ENCODE results near the gene TPRN. TPM values are rescaled to one million over a fixed set of nuclear protein-coding genes. Genes with fewer than 3 reads are reported as not detected.

TPRN gene
- total RNA-seq, 1 donor from 2014 or later = 19.8 TPM

DNA sequence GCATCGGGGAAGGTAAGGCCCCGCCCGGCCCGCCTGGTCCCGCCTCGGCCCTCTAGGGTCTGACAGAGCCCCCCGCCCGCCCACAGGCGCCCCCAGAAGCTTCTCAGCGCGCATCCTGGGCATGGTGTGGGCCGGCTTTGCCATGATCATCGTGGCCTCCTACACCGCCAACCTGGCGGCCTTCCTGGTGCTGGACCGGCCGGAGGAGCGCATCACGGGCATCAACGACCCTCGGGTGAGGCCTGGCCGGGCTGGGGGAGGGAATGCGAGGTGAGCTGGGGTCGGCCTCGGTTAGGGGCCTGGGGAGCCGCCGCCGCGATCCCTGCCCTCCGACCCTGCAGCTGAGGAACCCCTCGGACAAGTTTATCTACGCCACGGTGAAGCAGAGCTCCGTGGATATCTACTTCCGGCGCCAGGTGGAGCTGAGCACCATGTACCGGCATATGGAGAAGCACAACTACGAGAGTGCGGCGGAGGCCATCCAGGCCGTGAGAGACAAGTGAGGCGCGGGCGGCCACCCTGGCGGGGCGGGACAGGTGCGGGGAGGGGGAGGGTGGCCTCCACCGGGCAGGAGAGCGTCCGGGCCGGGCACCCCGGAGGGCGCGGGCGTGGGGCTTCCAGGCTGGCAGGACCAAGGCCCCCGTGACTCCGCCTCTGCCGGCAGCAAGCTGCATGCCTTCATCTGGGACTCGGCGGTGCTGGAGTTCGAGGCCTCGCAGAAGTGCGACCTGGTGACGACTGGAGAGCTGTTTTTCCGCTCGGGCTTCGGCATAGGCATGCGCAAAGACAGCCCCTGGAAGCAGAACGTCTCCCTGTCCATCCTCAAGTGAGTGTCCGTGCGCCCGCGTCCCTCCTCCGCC lies 37.8 kb downstream of the TPRN start:
- no peak for DNase-seq (ENCODE audit: extremely low spot score, unreplicated experiment)
- TF ChIP-seq, protein P1, sequence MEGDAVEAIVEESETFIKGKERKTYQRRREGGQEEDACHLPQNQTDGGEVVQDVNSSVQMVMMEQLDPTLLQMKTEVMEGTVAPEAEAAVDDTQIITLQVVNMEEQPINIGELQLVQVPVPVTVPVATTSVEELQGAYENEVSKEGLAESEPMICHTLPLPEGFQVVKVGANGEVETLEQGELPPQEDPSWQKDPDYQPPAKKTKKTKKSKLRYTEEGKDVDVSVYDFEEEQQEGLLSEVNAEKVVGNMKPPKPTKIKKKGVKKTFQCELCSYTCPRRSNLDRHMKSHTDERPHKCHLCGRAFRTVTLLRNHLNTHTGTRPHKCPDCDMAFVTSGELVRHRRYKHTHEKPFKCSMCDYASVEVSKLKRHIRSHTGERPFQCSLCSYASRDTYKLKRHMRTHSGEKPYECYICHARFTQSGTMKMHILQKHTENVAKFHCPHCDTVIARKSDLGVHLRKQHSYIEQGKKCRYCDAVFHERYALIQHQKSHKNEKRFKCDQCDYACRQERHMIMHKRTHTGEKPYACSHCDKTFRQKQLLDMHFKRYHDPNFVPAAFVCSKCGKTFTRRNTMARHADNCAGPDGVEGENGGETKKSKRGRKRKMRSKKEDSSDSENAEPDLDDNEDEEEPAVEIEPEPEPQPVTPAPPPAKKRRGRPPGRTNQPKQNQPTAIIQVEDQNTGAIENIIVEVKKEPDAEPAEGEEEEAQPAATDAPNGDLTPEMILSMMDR (IDR thresholded peaks at IDR 0.05) = no peak
- Mint-ChIP-seq H3K4me1 (ENCODE audit: unreplicated experiment) (peaks cover 3% of the 10 kb centered on the region), H3K4me3 (ENCODE audit: unreplicated experiment) (no peak overlapping the region), H3K27ac (ENCODE audit: unreplicated experiment) (no peak overlapping the region), H3K36me3 (ENCODE audit: unreplicated experiment) (no peaks in the 10 kb centered on the region), H3K27me3 (ENCODE audit: unreplicated experiment) (peaks cover 26% of the 10 kb centered on the region), H3K9me3 (ENCODE audit: unreplicated experiment) (no peaks in the 10 kb centered on the region)

DNA sequence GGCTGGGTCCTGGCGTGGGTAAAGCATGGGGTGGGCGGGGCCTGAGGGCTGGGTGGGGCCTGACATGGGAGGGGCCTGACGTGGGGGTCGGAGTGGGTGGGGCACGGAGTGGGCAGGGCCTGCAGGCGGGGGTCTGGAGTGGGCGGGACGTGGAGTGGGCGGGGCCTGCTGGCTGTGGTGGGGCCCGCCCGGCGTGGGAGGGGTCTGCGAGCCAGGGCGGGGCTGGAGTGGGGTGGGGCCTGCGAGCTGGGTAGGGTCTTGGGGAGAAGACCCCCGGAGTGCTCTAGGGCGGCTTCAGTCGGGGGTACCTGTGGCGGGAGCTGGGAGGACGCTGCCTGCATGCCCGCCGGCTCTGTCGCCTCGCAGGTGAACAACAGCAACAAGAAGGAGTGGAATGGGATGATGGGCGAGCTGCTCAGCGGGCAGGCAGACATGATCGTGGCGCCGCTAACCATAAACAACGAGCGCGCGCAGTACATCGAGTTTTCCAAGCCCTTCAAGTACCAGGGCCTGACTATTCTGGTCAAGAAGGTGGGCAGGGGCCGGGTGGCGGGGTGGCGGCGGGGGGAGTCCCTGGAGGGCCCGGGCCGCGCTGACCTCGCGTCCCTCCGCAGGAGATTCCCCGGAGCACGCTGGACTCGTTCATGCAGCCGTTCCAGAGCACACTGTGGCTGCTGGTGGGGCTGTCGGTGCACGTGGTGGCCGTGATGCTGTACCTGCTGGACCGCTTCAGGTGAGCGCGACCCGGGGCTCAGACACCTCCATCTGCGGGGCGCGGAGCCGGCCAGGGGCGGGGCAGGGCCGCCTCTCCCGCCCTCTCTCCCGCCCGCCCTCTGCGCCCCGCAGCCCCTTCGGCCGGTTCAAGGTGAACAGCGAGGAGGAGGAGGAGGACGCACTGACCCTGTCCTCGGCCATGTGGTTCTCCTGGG lies 38.7 kb downstream of the TPRN start:
- H3K27me3 Mint-ChIP-seq (ENCODE audit: unreplicated experiment) = peaks cover 26% of the 10 kb centered on the region

DNA sequence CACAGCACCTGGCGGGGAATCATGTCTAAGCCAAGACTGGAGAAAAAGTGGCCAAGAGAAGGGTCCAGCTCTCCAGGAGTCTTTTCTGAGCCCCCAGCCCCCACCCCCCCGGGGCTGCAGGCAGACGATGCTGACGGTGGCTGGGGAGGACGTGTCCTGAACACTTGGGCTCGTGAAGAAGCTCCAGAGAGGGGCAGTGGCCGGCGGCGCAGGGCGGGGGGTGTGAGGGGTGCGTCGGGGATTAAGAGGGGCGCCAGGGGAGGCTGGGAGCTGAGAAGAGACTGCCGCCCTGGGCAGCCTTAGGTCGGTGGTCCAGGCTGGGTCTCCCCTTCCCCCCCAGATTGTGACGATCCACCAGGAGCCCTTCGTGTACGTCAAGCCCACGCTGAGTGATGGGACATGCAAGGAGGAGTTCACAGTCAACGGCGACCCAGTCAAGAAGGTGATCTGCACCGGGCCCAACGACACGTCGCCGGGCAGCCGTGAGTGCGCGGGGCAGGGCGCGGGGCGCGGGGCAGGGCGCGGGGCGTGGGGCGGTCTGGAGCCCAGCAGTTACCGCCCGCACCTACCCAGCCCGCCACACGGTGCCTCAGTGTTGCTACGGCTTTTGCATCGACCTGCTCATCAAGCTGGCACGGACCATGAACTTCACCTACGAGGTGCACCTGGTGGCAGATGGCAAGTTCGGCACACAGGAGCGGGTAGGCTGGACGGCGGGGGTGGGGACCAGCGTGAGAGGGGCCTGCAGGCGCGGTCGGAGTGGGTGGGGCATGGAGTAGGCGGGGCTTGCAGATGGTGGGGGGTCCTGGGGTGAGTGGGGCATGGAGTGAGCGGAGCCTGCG lies 39.6 kb downstream of the TPRN start:
- Mint-ChIP-seq H3K4me3 (ENCODE audit: unreplicated experiment) (no peak overlapping the region), H3K9me3 (ENCODE audit: unreplicated experiment) (no peaks in the 10 kb centered on the region), H3K27me3 (ENCODE audit: unreplicated experiment) (peaks cover 21% of the 10 kb centered on the region), H3K27ac (ENCODE audit: unreplicated experiment) (no peak overlapping the region), H3K36me3 (ENCODE audit: unreplicated experiment) (no peaks in the 10 kb centered on the region), H3K4me1 (ENCODE audit: unreplicated experiment) (no peaks in the 10 kb centered on the region)
- TF ChIP-seq, protein P1 (IDR thresholded peaks at IDR 0.05) = no peak
- DNase-seq (ENCODE audit: extremely low spot score, unreplicated experiment) = no peak

More for the DNA sequence above, 38.7 kb downstream of the TPRN start:
- Mint-ChIP-seq H3K9me3 (ENCODE audit: unreplicated experiment) (no peaks in the 10 kb centered on the region), H3K4me3 (ENCODE audit: unreplicated experiment) (no peak overlapping the region), H3K36me3 (ENCODE audit: unreplicated experiment) (no peaks in the 10 kb centered on the region), H3K27ac (ENCODE audit: unreplicated experiment) (no peak overlapping the region), H3K4me1 (ENCODE audit: unreplicated experiment) (peaks cover 3% of the 10 kb centered on the region)
- DNase-seq (ENCODE audit: extremely low spot score, unreplicated experiment) = no peak
- TF ChIP-seq, protein P1 (IDR thresholded peaks at IDR 0.05) = no peak

DNA sequence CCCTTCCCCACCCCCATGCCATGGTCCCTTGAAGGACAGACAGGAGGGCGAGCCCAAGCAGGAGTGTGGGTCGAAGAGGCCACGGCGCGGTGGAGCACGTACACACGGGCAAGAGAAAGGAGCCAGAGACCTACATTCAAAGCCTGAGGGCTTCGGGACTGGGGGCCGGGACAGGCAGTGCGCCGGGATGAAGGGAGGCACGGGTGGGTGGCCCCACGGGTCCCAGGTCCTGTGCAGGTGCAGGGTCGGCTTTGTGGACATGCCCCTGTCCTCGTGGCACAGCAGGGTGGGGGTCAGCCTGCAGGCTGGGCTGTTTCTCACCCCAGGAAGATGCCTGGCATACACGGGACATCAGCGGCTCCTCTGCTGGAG lies 40.5 kb downstream of the TPRN start:
- TF ChIP-seq, protein P1 (IDR thresholded peaks at IDR 0.05) = no peak
- Mint-ChIP-seq H3K27me3 (ENCODE audit: unreplicated experiment) (peaks cover 18% of the 10 kb centered on the region), H3K36me3 (ENCODE audit: unreplicated experiment) (no peaks in the 10 kb centered on the region), H3K4me3 (ENCODE audit: unreplicated experiment) (no peak overlapping the region), H3K4me1 (ENCODE audit: unreplicated experiment) (no peaks in the 10 kb centered on the region), H3K27ac (ENCODE audit: unreplicated experiment) (no peak overlapping the region), H3K9me3 (ENCODE audit: unreplicated experiment) (no peaks in the 10 kb centered on the region)
- DNase-seq (ENCODE audit: extremely low spot score, unreplicated experiment) = no peak

Measured in osteocyte (in vitro differentiated cells).